HCT116 (cell line): Measurements from ENCODE around the gene KLHDC7A. TPM values are rescaled to one million over a fixed set of nuclear protein-coding genes. Genes with fewer than 3 reads are reported as not detected.

Experiments used
- ATAC-seq: fragments of 200-7000 bp; cut with Tn5 transposase; 2 replicates; pipeline ENCODE4 v1.9.1; 2020; ENCODE audit warnings: mild to moderate bottlenecking, moderate library complexity
- BruUV-seq: library from RNA; stranded (reverse); fragments of 400-500 nt; replicated peaks from 2 replicates; lab custom pipeline; 2021; lab: Mats Ljungman, UMichigan
- CTCF ChIA-PET: fragments of 300-600 bp; sonication (Branson Sonifier 250); formaldehyde crosslinking; loops from one replicate; lab custom pipeline; 2021; ENCODE audit warnings: antibody characterized with exemption; lab: Charles Lee
- POLR2A ChIA-PET: fragments of 300-600, 350-600 bp; sonication (Branson Sonifier 250); formaldehyde crosslinking; loops from one replicate; lab custom pipeline; 2021; ENCODE audit warnings: antibody characterized with exemption; lab: Charles Lee
- RAD21 ChIA-PET, 2 experiments: fragments of 300-600 bp; sonication (Branson Sonifier 250); formaldehyde crosslinking; loops; one replicate each; lab custom pipeline; 2023; ENCODE audit warnings: low total read pairs in 2 of 2; ENCODE audit not compliant: uncharacterized antibody in 2 of 2, unreplicated experiment in 2 of 2, low non-redundant PET in 1 of 2; lab: Charles Lee
- DNase-seq: peaks from one replicate; pipeline ENCODE4 v3.0.0-alpha.2; 2010; ENCODE audit warnings: low read depth, low spot score
- H2AFZ ChIP-seq: fragments of 200-600 bp; shearing (Covaris generic), sonication (generic); 2 replicates; pipeline ENCODE4 v1.6.1; 2017; ENCODE audit warnings: low read depth, mixed run types, mixed read lengths, antibody characterized with exemption, low read length; ENCODE audit not compliant: poor library complexity, severe bottlenecking
- H3K27ac ChIP-seq: 2 replicates; pipeline ENCODE4 v1.5.1; 2012; ENCODE audit warnings: low read depth, low read length
- H3K27me3 ChIP-seq: fragments of 200-600 bp; sonication (generic); 2 replicates; pipeline ENCODE4 v1.6.1; 2016; ENCODE audit warnings: mixed run types, low read length, mixed read lengths; ENCODE audit not compliant: insufficient read depth
- H3K36me3 ChIP-seq, 2 experiments: fragments of 200-500 bp in 1 of 2; fragments of 200-600 bp in 1 of 2; sonication (Bioruptor generic) in 1 of 2; sonication (generic) in 1 of 2; 2 replicates each; pipeline versions ENCODE4 v1.5.1 to v1.6.1; 2014 to 2016; ENCODE audit warnings: low read length in 2 of 2, inconsistent platforms in 1 of 2, mixed read lengths in 1 of 2, mixed run types in 1 of 2; ENCODE audit not compliant: insufficient read depth in 2 of 2, control insufficient read depth in 1 of 2
- H3K4me1 ChIP-seq, 2 experiments: fragments of 200-600 bp in 1 of 2; sonication (generic) in 1 of 2; 2 replicates each; pipeline versions ENCODE4 v1.5.1 to v1.6.1; 2012 to 2017; ENCODE audit warnings: low read length in 2 of 2, inconsistent platforms in 1 of 2, mild to moderate bottlenecking in 1 of 2, mixed read lengths in 1 of 2, mixed run types in 1 of 2, moderate library complexity in 1 of 2; ENCODE audit not compliant: insufficient read depth in 2 of 2, control insufficient read depth in 1 of 2
- H3K4me2 ChIP-seq: fragments of 200-600 bp; sonication (generic); 2 replicates; pipeline ENCODE4 v1.6.1; 2017; ENCODE audit warnings: mixed run types, low read length, mixed read lengths
- H3K4me3 ChIP-seq, 2 experiments: fragments of 200-600 bp in 1 of 2; sonication (generic) in 1 of 2; replicated peaks in 1 of 2; 2 replicates each; pipeline ENCODE4 v1.5.1; 2011 to 2016; ENCODE audit warnings: low read length in 2 of 2, control low read depth in 1 of 2, low read depth in 1 of 2, mild to moderate bottlenecking in 1 of 2, mixed read lengths in 1 of 2, mixed run types in 1 of 2
- H3K79me2 ChIP-seq: fragments of 200-600 bp; sonication (generic); 2 replicates; pipeline ENCODE4 v1.6.1; 2017; ENCODE audit warnings: mild to moderate bottlenecking, mixed run types, low read length, moderate library complexity, mixed read lengths; ENCODE audit not compliant: insufficient read depth
- H3K9ac ChIP-seq: fragments of 200-600 bp; sonication (generic); 2 replicates; pipeline ENCODE4 v1.6.1; 2016; ENCODE audit warnings: low read length, mixed read lengths
- H3K9me2 ChIP-seq: fragments of 200-600 bp; sonication (generic), shearing (Covaris generic); 2 replicates; pipeline ENCODE4 v1.6.1; 2017; ENCODE audit warnings: mixed run types, mild to moderate bottlenecking, moderate library complexity; ENCODE audit not compliant: insufficient read depth
- H3K9me3 ChIP-seq, 2 experiments: fragments of 200-500 bp in 1 of 2; fragments of 200-600 bp in 1 of 2; sonication (Bioruptor generic) in 1 of 2; sonication (generic) in 1 of 2; 2 replicates each; pipeline ENCODE4 v1.6.1; 2014 to 2017; ENCODE audit warnings: low read length in 2 of 2, mixed read lengths in 2 of 2, inconsistent platforms in 1 of 2, low read depth in 1 of 2, mild to moderate bottlenecking in 1 of 2, mixed run types in 1 of 2, moderate library complexity in 1 of 2; ENCODE audit not compliant: control insufficient read depth in 1 of 2, insufficient read depth in 1 of 2
- H4K20me1 ChIP-seq: fragments of 200-600 bp; sonication (generic), shearing (Covaris generic); 2 replicates; pipeline ENCODE4 v1.6.1; 2017; ENCODE audit warnings: mixed run types, mild to moderate bottlenecking, moderate library complexity; ENCODE audit not compliant: insufficient read depth
- ATF3 ChIP-seq: IDR thresholded peaks from 2 replicates; pipeline ENCODE4 v1.6.1; 2012
- CBX3 ChIP-seq: IDR thresholded peaks from 2 replicates; pipeline ENCODE4 v1.6.1; 2012; ENCODE audit warnings: low read depth
- CEBPB ChIP-seq: IDR thresholded peaks from 2 replicates; pipeline ENCODE4 v1.6.1; 2012; ENCODE audit warnings: low read depth
- CTCF ChIP-seq, 3 experiments: fragments of 200-600 bp in 1 of 3; sonication (generic) in 1 of 3; IDR thresholded peaks in 2 of 3; conservative IDR thresholded peaks in 1 of 3; 2 replicates each; pipeline ENCODE4 v1.5.1; 2012 to 2017; ENCODE audit warnings: low read depth in 2 of 3, low read length in 2 of 3, antibody characterized with exemption in 1 of 3, borderline replicate concordance in 1 of 3, control low read depth in 1 of 3, mild to moderate bottlenecking in 1 of 3, mixed read lengths in 1 of 3, mixed run types in 1 of 3, moderate library complexity in 1 of 3; ENCODE audit not compliant: insufficient read depth in 1 of 3
- EGR1 ChIP-seq: IDR thresholded peaks from 2 replicates; pipeline ENCODE4 v1.6.1; 2012; ENCODE audit warnings: low read depth
- EZH2 ChIP-seq: fragments of 200-600 bp; sonication (generic); IDR thresholded peaks from 2 replicates; pipeline ENCODE4 v1.6.1; 2017; ENCODE audit warnings: antibody characterized with exemption, mixed run types
- FOSL1 ChIP-seq: IDR thresholded peaks from 2 replicates; pipeline ENCODE4 v1.6.1; 2012; ENCODE audit warnings: low read depth
- POLR2A ChIP-seq: IDR thresholded peaks from 2 replicates; pipeline ENCODE4 v1.7.0; 2011; ENCODE audit warnings: borderline replicate concordance; ENCODE audit not compliant: insufficient read depth, insufficient read length; ENCODE audit errors: extremely low read depth
- RAD21 ChIP-seq: IDR thresholded peaks from 2 replicates; pipeline ENCODE4 v1.6.1; 2012; ENCODE audit warnings: low read depth, mild to moderate bottlenecking
- REST ChIP-seq: IDR thresholded peaks from 2 replicates; pipeline ENCODE4 v1.6.1; 2012; ENCODE audit warnings: low read depth
- SRF ChIP-seq: IDR thresholded peaks from 2 replicates; pipeline ENCODE4 v1.6.1; 2012; ENCODE audit warnings: low read depth
- TCF7L2 ChIP-seq: IDR thresholded peaks from 2 replicates; pipeline ENCODE4 v1.7.0; 2011; ENCODE audit warnings: borderline replicate concordance, inconsistent platforms; ENCODE audit not compliant: insufficient read depth, insufficient read length; ENCODE audit errors: extremely low read depth
- ZBTB33 ChIP-seq: IDR thresholded peaks from 2 replicates; pipeline ENCODE4 v1.6.1; 2011; ENCODE audit warnings: mild to moderate bottlenecking, low read length, moderate library complexity; ENCODE audit not compliant: insufficient replicate concordance; ENCODE audit errors: extremely low read depth
- intact Hi-C: fragments of 100-400 bp; cut with micrococcal nuclease; formaldehyde crosslinking; loops from 2 replicates; pipeline ENCODE4 v1.10.0; 2022
- total RNA-seq: library from RNA; stranded (reverse); gene quantifications from one replicate; pipeline ENCODE4 v1.2.1, GENCODE V29; 2021; ENCODE audit not compliant: unreplicated experiment

The KLHDC7A gene
- total RNA-seq, 1 experiment from 2014 or later: 0.30 TPM

- RAD21 ChIA-PET: no interaction called here
- no TSS peak for BruUV-seq
- POLR2A ChIA-PET: no interaction called here
- intact Hi-C loops: no loop called here
- Histone ChIP-seq H3K9ac (no peak overlapping the region), H3K27me3 (peaks cover 22% of the 10 kb centered on the region), H3K79me2 (no peaks in the 10 kb centered on the region), H2AFZ (no peak overlapping the region), H3K27ac (no peak overlapping the region), H3K4me1 (0 out of 4 replicates have a peak, but pooled peaks cover 0 to 4% of the 10 kb centered on the region in 2 experiments), H3K9me3 (no peaks in the 10 kb centered on the region), H3K36me3 (no peaks in the 10 kb centered on the region), H3K4me3 (no peak overlapping the region), H3K9me2 (no peaks in the 10 kb centered on the region), H4K20me1 (no peaks in the 10 kb centered on the region), H3K4me2 (no peak overlapping the region)
- DNase-seq (no peak), ATAC-seq (no peak)
- TF ChIP-seq SRF: no peak
- no peak for TF ChIP-seq RAD21
- TF ChIP-seq CEBPB: no peak
- CTCF ChIA-PET: no interaction called here
Measured at GRCh38 chr1:18444563-18444962, 36.2 kb upstream of the KLHDC7A start.

- DNase-seq (no peak), ATAC-seq (no peak)
- Histone ChIP-seq H3K27me3 (peaks cover 19% of the 10 kb centered on the region), H3K4me3 (no peak overlapping the region), H3K36me3 (no peaks in the 10 kb centered on the region), H3K9ac (no peak overlapping the region), H3K9me2 (no peaks in the 10 kb centered on the region), H3K79me2 (no peaks in the 10 kb centered on the region), H3K4me1 (no peaks in the 10 kb centered on the region), H3K27ac (no peak overlapping the region), H2AFZ (no peak overlapping the region), H3K9me3 (no peaks in the 10 kb centered on the region), H4K20me1 (no peaks in the 10 kb centered on the region), H3K4me2 (no peak overlapping the region)
- ChIA-PET POLR2A (no interaction called here), CTCF (no interaction called here), RAD21 (no interaction called here)
- BruUV-seq: no TSS peak
- intact Hi-C loops: no loop called here
- TF ChIP-seq CBX3 (no peak), EGR1 (no peak), TCF7L2 (no peak), REST (no peak), SRF (no peak), FOSL1 (no peak), EZH2 (no peak), ATF3 (no peak), CTCF (IDR thresholded peaks at IDR 0.05 in 2 of 3, conservative IDR thresholded peaks at IDR 0.05 in 1 of 3; ENCODE audit: borderline replicate concordance in 1 of 3, insufficient read depth in 1 of 3, low read depth in 2 of 3, low read length in 2 of 3) (no peak), CEBPB (no peak), POLR2A (no peak), ZBTB33 (no peak)
Measured at GRCh38 chr1:18446751-18447150, 34.0 kb upstream of the KLHDC7A start.
